Kidney glomerular epithelial cell (primary cell): ENCODE measurements around the gene CNTNAP5.

ENCODE experiments used
- DNase-seq: peaks from one replicate; lab custom pipeline; 2025; lab: John Stamatoyannopoulos, UW

Gene CNTNAP5

GRCh38 chr2:124025171-124025580 lies at the start of gene CNTNAP5:
TSS of gene CNTNAP5 (plus strand) at chr2:124025287. CDS start at chr2:124025651, 364 bp downstream.
- peak; percentile 3 for DNase-seq

- no peak for DNase-seq
These were observed 48.9 kb upstream of the CNTNAP5 start for GRCh38 chr2:123976054-123976648.

GRCh38 chr2:123993728-123994323 lies 31.3 kb upstream of the CNTNAP5 start:
- DNase-seq, result peak; percentile 5

GRCh38 chr2:123999681-124000080 lies 25.4 kb upstream of the CNTNAP5 start:
- DNase-seq, result no peak

- DNase-seq, result no peak
These were observed 23.2 kb upstream of the CNTNAP5 start for GRCh38 chr2:124001696-124002430.

- DNase-seq, result no peak
These were observed 6.2 kb upstream of the CNTNAP5 start for GRCh38 chr2:124018890-124019289.

GRCh38 chr2:124024561-124025170 lies 421 bp upstream of the CNTNAP5 start:
- no peak for DNase-seq

GRCh38 chr2:124025891-124026434 lies 876 bp downstream of the CNTNAP5 start:
- no peak for DNase-seq

GRCh38 chr2:124026503-124026902 lies 1.4 kb downstream of the CNTNAP5 start:
- no peak for DNase-seq

- peak; percentile 74 for DNase-seq
These were observed 2.1 kb downstream of the CNTNAP5 start for GRCh38 chr2:124027182-124027581.

GRCh38 chr2:124032799-124033198 lies 7.7 kb downstream of the CNTNAP5 start:
- no peak for DNase-seq

GRCh38 chr2:124034265-124034664 lies 9.2 kb downstream of the CNTNAP5 start:
- DNase-seq, result no peak

- DNase-seq, result no peak
These were observed 9.9 kb downstream of the CNTNAP5 start for GRCh38 chr2:124035001-124035400.

- DNase-seq, result no peak
These were observed 13.9 kb downstream of the CNTNAP5 start for GRCh38 chr2:124039032-124039431.

- DNase-seq, result no peak
These were observed 14.7 kb downstream of the CNTNAP5 start for GRCh38 chr2:124039762-124040291.

GRCh38 chr2:124045894-124046293 lies 20.8 kb downstream of the CNTNAP5 start:
- DNase-seq, result no peak

GRCh38 chr2:124046332-124046731 lies 21.2 kb downstream of the CNTNAP5 start:
- no peak for DNase-seq

GRCh38 chr2:124048102-124048501 lies 23.0 kb downstream of the CNTNAP5 start:
- DNase-seq, result no peak

GRCh38 chr2:124048664-124049063 lies 23.6 kb downstream of the CNTNAP5 start:
- no peak for DNase-seq

GRCh38 chr2:124049136-124049535 lies 24.0 kb downstream of the CNTNAP5 start:
- DNase-seq, result no peak

GRCh38 chr2:124050833-124051497 lies 25.9 kb downstream of the CNTNAP5 start:
- DNase-seq, result no peak

- no peak for DNase-seq
These were observed 28.7 kb downstream of the CNTNAP5 start for GRCh38 chr2:124053796-124054195.
